Bladder microvascular endothelial cell (primary cell): Measurements from ENCODE around the gene GREB1. TPM values are rescaled to one million over a fixed set of nuclear protein-coding genes. Genes with fewer than 3 reads are reported as not detected.

Experiments used
- total RNA-seq: library from RNA; depleted of rRNA; stranded (reverse); fragments of >200 nt; gene quantifications from 2 replicates; pipeline ENCODE4 v1.2.3, GENCODE V29; 2014

GREB1 gene, protein sequence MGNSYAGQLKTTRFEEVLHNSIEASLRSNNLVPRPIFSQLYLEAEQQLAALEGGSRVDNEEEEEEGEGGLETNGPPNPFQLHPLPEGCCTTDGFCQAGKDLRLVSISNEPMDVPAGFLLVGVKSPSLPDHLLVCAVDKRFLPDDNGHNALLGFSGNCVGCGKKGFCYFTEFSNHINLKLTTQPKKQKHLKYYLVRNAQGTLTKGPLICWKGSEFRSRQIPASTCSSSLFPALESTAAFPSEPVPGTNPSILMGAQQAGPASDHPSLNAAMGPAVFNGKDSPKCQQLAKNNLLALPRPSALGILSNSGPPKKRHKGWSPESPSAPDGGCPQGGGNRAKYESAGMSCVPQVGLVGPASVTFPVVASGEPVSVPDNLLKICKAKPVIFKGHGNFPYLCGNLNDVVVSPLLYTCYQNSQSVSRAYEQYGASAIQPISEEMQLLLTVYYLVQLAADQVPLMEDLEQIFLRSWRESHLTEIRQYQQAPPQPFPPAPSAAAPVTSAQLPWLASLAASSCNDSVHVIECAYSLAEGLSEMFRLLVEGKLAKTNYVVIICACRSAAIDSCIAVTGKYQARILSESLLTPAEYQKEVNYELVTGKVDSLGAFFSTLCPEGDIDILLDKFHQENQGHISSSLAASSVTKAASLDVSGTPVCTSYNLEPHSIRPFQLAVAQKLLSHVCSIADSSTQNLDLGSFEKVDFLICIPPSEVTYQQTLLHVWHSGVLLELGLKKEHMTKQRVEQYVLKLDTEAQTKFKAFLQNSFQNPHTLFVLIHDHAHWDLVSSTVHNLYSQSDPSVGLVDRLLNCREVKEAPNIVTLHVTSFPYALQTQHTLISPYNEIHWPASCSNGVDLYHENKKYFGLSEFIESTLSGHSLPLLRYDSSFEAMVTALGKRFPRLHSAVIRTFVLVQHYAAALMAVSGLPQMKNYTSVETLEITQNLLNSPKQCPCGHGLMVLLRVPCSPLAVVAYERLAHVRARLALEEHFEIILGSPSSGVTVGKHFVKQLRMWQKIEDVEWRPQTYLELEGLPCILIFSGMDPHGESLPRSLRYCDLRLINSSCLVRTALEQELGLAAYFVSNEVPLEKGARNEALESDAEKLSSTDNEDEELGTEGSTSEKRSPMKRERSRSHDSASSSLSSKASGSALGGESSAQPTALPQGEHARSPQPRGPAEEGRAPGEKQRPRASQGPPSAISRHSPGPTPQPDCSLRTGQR (N-terminal part only)
- total RNA-seq, result 0.06 TPM in 1 of 2 replicates, not detected in the other

DNA sequence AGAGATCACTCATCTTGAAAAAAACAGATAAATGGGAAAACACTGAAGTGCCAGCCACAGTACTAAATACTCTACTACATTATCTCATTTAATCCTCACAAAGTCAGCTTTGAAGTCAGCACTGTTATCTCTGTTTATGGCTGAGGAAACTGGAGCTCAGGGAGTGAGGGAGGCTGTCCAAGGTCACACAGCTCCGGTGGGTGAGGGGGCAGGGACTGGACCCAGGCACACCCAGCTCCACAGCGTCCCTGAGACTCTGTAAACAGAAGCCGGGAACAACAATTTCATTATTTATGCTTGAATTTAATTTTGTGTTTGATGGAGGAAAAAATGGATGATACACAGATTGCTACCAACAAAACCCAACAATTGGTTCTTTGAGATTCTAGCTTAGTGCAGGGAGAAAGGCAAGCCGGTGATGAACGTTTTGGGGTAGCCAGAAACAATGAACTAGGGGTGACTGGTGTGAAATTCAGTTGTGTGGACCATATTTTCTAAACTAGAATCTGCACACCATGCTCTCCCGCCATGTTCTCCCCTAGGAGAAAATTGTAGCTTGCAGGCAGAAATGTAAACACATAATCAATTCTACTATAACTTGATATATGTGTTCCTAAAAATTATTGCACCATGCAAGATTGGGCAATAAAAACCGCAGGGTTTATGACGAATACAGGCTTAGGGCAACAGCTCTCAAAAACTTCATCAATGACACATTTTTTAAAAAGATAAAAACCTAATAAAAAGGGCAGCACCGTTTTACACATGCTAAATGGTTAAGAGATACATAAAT lies at the start of gene GREB1:
Gene GREB1 (plus strand): TSS at position 768 of the 793 bp plus-strand sequence. CDS start 22,570 bp downstream, outside the sequence.

DNA sequence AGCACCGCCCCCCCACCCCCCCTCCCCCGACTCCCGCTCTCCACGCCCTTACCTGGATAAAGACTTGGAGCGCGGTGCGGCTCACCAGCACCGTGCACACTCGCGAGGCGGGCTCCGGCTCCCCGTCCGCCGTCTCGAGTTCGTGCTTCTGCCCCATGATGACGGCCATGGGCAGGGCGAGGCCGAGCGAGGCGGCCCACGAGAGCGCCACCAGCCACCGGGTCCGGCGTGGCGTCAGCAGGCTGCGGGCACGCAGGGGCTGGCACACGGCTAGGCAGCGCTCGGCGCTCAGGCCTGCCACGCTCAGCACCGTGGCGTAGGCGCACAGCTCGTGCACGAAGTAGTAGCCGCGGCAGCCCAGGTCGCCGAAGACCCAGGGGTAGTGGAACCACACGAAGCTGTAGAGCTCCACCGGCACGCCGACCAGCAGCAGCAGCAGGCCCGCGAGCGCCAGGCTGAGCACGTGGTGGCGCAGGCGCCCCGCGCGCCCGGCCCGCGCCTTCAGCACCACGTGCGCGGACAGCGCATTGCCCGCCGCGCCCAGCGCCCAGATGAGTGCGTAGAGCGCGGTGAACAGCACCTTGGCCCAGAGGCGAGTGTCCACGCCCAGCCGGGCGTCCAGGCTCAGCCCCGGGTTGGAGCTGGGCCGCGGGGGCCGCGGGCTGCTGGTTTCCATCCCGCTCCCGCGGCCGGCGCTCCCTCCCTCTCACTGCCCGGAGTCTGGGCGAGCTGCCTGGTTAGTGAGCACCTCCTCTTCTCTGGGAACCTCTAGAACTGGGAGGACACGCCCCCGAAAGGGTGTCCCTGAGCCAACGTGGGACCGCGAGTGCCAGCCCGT lies 135.8 kb downstream of the GREB1 start, which contains the start of gene NTSR2:
Gene NTSR2 (minus strand): TSS at position 742 of the 838 bp plus-strand sequence. CDS start 66 bp downstream, at position 676.

Other genes with a start within 250 kb of the GREB1 start
- 35.3 and 66.3 TPM in 2 replicates for gene ROCK2, start 189.4 kb upstream of the GREB1 start, total RNA-seq
- gene E2F6, start 67.9 kb upstream of the GREB1 start, total RNA-seq, result 6.6 and 15.1 TPM in 2 replicates
- not detected in 2 replicates for gene NTSR2, start 136.2 kb downstream of the GREB1 start, total RNA-seq
- 19.6 and 30.3 TPM in 2 replicates for gene LPIN1, start 212.6 kb downstream of the GREB1 start, total RNA-seq